HG03135 (cell line): ENCODE data around the gene SRSF2.
"Not testable (repeated sequence)": the region's sequence is repeated elsewhere in the genome, so short reads cannot be mapped to it uniquely, and the experiment has no call there.

Source experiments
- ATAC-seq: cut with Tn5 transposase; IDR thresholded peaks from one replicate; pipeline ENCODE4 v1.9.1; 2021; ENCODE audit warnings: mild to moderate bottlenecking, moderate library complexity; ENCODE audit not compliant: unreplicated experiment

The SRSF2 gene

DNA sequence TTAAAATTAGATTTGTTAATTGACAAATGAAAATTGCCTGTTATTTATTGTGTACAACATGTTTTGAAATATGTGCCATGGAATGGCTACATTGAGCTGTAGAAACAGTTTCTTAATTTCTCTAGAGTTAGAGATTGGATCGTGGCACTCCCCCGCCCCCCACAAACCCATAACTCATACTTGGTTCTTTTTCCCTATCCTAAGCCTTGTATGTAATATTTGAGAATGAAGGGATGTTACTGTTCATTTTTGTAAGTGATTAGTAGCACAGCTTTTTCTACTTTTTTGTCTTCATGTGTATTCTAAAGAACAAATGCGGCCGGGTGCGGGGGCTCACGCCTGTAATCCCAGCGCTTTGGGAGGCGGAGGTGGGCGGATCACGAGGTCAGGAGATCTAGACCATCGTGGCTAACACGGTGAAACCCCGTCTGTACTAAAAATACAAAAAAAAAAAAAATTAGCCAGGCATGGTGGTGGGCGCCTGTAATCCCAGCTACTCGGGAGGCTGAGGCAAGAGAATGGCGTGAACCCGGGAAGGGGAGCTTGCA is 2.5 kb upstream of the SRSF2 start:
- not testable (repeated sequence) for ATAC-seq

DNA sequence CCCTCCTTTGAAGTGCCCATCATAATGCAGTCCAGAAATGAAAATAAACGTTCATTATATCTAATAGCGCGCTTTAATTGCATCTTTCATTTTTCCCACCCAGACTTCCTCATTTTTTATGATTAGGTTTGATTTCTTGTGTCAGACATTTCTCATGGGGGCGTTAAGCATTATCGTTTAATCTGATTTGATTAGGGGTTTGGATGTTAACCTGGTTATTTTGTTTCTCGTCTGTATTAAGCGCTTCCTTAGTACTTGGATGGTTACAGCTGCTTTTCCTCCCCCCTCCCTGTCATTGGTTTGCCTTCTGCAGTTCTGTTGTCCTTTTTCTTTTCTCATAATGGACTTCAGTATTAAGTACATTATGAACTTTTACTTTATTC is 1.3 kb upstream of the SRSF2 start:
- no peak for ATAC-seq

DNA sequence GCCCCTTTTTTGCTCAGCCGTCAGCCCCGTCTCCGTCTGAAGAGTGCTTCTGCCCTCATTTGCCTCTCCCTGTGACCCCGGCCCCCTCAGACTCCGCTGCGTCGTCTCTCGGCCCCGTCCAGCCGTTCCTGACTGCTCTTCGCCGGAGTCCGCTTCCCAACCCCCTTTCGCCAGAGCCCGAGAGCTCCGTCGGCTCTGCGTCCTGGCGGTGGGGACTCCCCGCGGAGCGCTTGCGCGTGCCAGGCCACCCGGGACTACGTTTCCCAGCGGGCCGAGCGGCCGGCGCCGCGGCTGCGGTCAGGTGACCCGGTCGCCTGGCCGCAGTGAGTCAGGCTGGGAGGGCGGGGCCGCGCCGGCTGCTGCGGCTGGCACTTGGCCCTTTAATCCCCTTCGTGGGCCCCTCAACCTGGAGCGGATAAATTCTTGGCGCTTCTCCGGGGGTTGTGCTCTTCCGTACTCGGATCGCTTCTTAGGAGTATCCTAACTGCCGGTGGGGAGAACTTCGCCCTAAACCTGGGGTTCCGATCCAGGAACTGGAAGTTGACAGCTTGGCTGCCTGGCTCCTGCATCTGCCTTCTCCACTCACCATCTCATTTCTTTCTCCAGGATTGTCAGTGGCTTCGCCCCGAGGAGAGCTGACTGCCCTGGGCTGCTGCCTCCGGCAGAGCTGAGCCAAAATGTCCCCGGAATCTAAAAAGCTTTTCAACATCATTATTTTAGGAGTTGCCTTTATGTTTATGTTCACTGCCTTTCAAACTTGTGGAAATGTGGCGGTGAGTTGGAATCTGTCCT is 741 bp upstream of the SRSF2 start, which contains the start of gene MFSD11:
Gene MFSD11 (plus strand): TSS at position 444 of the 792 bp plus-strand sequence. CDS start 234 bp downstream, at position 678.
- ATAC-seq, result peak; percentile 62

GRCh38 chr17:76736349-76737081 is 616 bp downstream of the SRSF2 start:
- ATAC-seq, result peak; percentile 4

DNA sequence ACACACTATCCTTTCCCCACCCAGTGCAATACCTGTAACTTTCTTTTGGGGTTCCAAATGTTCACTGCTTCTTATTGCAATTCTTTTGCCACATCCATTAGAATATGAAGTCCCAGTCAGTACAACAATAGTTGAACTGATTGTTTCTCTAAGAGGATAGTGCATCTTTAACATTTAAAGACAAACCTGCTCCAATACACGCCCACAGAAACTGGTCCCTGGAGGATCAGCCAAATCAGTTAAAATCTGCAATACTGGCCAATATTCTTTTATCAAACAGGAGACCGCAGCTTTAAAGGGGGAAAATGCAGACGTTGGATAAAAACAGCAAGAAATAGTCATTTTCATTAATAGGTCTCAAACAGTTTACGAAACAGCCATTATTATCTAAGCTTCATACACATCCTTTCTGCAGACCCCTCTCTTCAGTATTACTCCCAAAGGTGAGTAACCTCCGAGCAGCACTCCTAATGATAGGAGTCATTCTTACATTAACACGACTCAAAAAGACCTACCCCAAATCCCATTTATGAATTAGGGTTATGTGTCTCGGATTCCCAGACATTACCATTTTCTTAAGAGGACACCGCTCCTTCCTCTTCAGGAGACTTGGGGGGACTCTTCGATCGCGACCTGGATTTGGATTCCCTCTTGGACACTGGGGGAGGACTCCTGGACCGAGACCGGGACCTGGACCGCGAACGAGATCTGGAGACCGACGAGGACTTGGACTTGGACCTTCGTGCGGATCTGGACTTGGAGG is 1.4 kb downstream of the SRSF2 start:
- no peak for ATAC-seq

- no peak for ATAC-seq
These were observed 2.1 kb downstream of the SRSF2 start for GRCh38 chr17:76735006-76735405.

- ATAC-seq, result no peak
These were observed 2.9 kb downstream of the SRSF2 start for GRCh38 chr17:76734080-76734840.

DNA sequence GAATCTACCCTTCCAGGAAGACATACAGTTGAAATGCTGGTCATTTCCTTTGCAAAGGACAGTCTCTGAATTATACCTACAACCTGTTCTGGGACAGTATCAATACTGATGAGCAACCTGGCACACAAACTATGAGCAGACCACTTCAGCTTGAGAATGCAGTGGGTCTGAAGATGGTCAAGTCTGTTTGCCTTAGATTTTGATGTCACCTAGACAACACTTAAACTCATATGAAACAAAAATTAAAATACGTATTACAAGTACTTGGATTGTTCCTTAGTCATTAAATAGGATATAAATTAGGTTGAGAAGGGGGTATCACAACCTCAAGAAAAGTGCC is 3.5 kb downstream of the SRSF2 start:
- no peak for ATAC-seq

DNA sequence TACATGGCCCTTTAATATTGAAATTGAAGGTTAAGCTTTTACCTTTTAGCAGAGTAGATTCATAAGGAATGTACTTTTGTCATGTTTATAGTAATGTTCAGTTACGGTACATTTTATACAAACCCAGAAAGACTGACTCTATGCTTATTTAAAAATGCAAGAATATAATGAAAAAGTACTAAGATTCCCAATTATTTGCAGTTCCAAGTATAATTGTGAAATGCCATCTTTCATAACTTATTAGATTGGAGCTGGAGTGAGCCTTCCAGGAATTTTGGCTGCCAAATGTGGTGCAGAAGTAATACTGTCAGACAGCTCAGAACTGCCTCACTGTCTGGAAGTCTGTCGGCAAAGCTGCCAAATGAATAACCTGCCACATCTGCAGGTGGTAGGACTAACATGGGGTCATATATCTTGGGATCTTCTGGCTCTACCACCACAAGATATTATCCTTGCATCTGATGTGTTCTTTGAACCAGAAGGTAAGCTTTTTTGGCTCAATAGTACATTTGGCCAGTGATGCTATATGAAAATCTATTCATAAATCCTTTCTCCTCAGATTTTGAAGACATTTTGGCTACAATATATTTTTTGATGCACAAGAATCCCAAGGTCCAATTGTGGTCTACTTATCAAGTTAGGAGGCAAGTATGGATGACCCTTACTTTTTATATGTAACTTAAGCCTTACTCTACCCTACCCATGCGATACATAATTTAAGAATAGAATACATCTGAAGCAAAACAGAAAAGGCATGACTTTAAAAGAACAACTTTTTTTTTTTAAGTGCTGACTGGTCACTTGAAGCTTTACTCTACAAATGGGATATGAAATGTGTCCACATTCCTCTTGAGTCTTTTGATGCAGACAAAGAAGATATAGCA is 4.2 kb downstream of the SRSF2 start:
- no peak for ATAC-seq

DNA sequence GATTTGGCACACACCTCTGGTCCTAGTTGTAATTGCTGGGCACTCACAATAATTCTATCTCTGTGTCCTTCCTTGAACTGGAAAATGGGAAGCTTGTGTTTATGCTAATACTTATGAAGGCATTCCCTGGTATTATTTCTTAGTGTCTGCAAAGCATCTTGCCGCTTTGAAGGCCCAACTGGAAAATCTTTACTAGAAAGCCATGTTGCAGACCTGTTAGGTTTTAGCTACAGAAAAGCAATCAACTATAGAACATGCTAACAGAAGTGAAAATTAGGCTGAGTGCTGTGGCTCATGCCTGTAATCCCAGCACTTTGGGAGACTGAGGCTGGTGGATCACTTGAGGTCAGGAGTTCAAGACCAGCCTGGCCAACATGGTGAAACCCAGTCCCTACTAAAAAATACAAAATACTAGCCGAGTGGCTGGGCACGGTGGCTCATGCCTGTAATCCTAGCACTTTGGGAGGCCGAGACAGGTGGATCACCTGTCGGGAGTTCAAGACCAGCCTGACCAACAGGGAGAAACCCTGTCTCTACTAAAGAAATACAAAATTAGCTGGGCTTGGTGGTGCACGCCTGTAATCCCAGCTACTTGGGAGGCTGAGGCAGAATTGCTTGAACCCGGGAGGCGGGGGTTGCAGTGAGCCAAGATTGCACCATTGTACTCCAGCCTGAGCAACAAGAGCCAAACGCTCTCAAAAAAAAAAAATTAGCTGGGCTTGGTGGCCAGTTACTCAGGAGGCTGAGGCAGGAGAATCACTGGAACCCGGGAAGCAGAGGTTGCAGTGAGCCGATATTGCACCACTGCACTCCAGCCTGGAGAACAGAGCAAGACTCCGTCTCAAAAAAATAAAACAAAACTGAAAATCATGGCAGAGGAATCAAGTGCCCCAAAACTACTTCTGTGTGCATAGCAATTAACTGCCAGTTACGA is 5.1 kb downstream of the SRSF2 start:
- ATAC-seq, result not testable (repeated sequence)

GRCh38 chr17:76727745-76728456 is 9.2 kb downstream of the SRSF2 start:
- no peak for ATAC-seq

DNA sequence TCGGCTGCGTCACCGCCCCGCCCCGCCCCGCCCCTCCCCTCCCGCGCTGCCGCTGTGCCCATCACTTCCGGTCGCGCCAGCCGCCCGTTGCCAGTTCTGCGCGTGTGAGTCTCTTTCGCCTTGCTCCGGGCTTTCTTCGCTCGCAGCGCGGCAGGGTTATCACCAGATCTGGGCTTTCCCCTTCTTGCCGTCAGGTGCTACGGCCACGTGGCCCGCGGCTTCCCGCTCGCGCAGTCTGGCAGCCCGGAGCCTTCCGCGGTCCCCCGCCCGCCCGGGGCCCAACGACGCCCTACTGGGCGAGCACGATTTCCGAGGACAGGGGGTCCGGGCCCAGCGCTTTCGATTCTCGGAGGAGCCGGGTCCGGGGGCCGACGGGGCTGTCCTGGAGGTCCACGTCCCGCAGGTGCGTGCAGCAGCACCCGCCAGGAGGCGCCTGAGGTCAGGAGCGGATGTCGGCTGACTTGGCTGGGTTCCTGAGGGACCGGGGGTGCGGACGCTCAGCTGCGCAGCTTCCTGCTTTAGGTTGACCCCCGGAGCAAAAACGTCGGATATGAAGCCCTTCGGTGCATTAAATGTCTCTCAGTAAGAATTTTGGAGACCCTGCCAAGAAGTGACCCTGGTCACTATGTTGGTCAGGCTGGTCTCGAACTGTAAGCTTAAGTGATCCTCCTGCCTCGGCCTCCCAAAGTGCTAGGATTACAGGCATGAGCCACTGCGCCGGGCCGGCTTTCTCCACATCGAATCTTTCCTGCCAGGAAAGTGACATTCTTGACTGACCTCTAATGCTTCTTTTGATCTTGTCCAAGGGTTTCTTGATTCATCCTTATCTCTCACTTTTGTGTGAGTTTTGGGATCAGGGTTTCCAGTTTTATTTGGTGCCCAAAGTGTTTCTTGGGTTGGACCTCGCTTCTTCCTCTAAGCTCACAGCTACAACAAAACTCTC is 10.1 kb downstream of the SRSF2 start, which contains the start of gene METTL23:
Gene METTL23 (plus strand): TSS at position 64 of the 943 bp plus-strand sequence. CDS start 2,872 bp downstream, outside the sequence.
- peak; percentile 45 for ATAC-seq

- peak; percentile 68 for ATAC-seq
These were observed 10.8 kb downstream of the SRSF2 start, which contains the start of gene JMJD6 for GRCh38 chr17:76726231-76726775. TSS of gene JMJD6 (minus strand) at chr17:76726606. CDS start at chr17:76726475, 131 bp downstream.

GRCh38 chr17:76725580-76726230 is 11.4 kb downstream of the SRSF2 start:
- peak; percentile 17 for ATAC-seq

- no peak for ATAC-seq
These were observed 13.3 kb downstream of the SRSF2 start for GRCh38 chr17:76723812-76724211.

- not testable (repeated sequence) for ATAC-seq
These were observed 14.2 kb downstream of the SRSF2 start for GRCh38 chr17:76722977-76723376.
